ENCODE results near the gene CYP26B1. TPM values are rescaled to one million over a fixed set of nuclear protein-coding genes. Genes with fewer than 3 reads are reported as not detected.

Gene CYP26B1
- total RNA-seq, 1 donor from 2014 or later: 1.2 TPM

- peaks cover 3% of the 10 kb centered on the region for H3K36me3 Mint-ChIP-seq (ENCODE audit: low read depth, unreplicated experiment)
- no peak overlapping the region for H3K4me3 Mint-ChIP-seq (ENCODE audit: unreplicated experiment)
- no peak for DNase-seq (ENCODE audit: low spot score)
- peaks cover 6% of the 10 kb centered on the region for H3K27me3 Mint-ChIP-seq (ENCODE audit: unreplicated experiment)
- H3K4me1 Mint-ChIP-seq (ENCODE audit: unreplicated experiment): no peaks in the 10 kb centered on the region
- no peak overlapping the region for H3K27ac Mint-ChIP-seq (ENCODE audit: unreplicated experiment)
- no peaks in the 10 kb centered on the region for H3K9me3 Mint-ChIP-seq (ENCODE audit: unreplicated experiment)
- TF ChIP-seq CTCF (IDR thresholded peaks at IDR 0.05; ENCODE audit: unreplicated experiment): no peak
Observed at GRCh38 chr2:72082021-72082601, 65.6 kb downstream of the CYP26B1 start.

- Mint-ChIP-seq H3K36me3 (ENCODE audit: low read depth, unreplicated experiment) (peaks cover 3% of the 10 kb centered on the region), H3K4me1 (ENCODE audit: unreplicated experiment) (no peaks in the 10 kb centered on the region), H3K9me3 (ENCODE audit: unreplicated experiment) (no peaks in the 10 kb centered on the region), H3K27me3 (ENCODE audit: unreplicated experiment) (peaks cover 6% of the 10 kb centered on the region), H3K27ac (ENCODE audit: unreplicated experiment) (no peak overlapping the region), H3K4me3 (ENCODE audit: unreplicated experiment) (no peak overlapping the region)
- no peak for TF ChIP-seq CTCF (IDR thresholded peaks at IDR 0.05; ENCODE audit: unreplicated experiment)
- no peak for DNase-seq (ENCODE audit: low spot score)
Observed at GRCh38 chr2:72081451-72081850, 66.2 kb downstream of the CYP26B1 start.

DNA sequence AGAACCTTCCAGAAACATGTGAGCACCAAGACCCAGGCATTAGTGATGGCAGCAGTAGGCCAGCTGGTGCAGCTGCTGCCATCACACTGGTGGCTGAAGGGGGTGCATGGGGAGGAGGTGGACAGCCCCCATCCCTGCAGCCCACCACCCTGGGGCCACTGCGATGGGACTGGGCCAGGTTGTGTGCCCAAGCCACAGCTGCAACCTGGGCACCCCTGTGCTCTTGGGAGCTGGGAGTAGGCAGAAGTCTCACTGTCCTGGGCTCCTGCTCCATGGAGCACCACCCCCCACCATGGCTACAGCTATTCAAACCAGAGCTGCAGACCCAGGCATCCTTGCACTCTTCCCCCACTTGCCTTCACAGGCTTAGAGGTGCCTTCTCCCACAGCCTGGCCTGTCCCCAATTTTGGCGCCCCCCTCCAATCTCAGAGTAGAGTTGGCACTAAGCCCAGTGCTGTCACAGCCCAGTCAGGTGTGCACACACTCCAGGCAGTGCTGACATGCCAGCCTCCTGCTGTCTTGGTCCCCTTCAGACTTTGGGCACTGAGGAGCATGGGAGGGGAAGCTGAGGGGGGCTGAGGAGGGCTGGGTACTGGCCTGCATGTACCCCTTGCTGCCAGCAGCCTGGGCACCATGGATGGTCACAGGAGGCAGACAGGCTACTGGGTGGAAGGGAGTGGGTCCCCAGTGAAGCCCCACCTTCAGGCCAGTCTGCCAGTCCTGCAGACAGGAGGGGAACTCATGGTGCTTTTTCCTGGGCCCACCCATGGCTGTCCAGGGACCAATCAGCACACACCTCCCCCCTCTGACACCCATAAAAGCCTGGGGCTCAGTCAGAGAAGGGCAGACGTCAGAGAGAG lies 67.1 kb downstream of the CYP26B1 start:
- Mint-ChIP-seq H3K4me3 (ENCODE audit: unreplicated experiment) (no peak overlapping the region), H3K36me3 (ENCODE audit: low read depth, unreplicated experiment) (no peaks in the 10 kb centered on the region), H3K27me3 (ENCODE audit: unreplicated experiment) (peaks cover 2% of the 10 kb centered on the region), H3K4me1 (ENCODE audit: unreplicated experiment) (no peaks in the 10 kb centered on the region), H3K27ac (ENCODE audit: unreplicated experiment) (no peak overlapping the region), H3K9me3 (ENCODE audit: unreplicated experiment) (no peaks in the 10 kb centered on the region)
- TF ChIP-seq CTCF (IDR thresholded peaks at IDR 0.05; ENCODE audit: unreplicated experiment): no peak
- DNase-seq (ENCODE audit: low spot score): no peak
